ENCODE results near the gene MAP7.

DNA sequence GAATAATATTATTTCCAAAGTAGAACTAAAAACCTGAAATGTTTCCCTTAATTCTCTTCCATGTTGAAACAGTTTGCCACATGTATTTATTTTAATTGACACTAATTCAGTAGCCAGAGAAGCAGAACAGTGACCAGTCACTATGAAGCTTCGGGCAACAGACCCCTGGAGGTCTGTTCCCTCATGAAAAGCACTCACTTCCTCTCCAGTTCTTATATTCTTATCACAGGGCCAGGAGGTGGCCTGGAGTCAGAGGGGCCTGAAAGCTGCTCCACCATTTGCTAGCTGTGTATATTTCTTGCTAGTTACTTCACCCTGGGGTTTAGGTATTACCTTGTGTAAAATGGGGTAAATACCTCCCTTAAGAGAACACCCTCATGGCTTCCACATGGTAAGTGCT is 49.1 kb downstream of the MAP7 start:
- no peak for TF ChIP-seq POLR2A (IDR thresholded peaks at IDR 0.05; ENCODE audit: extremely low read depth, insufficient read length)
- TF ChIP-seq, protein P1, sequence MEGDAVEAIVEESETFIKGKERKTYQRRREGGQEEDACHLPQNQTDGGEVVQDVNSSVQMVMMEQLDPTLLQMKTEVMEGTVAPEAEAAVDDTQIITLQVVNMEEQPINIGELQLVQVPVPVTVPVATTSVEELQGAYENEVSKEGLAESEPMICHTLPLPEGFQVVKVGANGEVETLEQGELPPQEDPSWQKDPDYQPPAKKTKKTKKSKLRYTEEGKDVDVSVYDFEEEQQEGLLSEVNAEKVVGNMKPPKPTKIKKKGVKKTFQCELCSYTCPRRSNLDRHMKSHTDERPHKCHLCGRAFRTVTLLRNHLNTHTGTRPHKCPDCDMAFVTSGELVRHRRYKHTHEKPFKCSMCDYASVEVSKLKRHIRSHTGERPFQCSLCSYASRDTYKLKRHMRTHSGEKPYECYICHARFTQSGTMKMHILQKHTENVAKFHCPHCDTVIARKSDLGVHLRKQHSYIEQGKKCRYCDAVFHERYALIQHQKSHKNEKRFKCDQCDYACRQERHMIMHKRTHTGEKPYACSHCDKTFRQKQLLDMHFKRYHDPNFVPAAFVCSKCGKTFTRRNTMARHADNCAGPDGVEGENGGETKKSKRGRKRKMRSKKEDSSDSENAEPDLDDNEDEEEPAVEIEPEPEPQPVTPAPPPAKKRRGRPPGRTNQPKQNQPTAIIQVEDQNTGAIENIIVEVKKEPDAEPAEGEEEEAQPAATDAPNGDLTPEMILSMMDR (IDR thresholded peaks at IDR 0.05; ENCODE audit: low read depth, low read length) = no peak
- TF ChIP-seq, protein P2, sequence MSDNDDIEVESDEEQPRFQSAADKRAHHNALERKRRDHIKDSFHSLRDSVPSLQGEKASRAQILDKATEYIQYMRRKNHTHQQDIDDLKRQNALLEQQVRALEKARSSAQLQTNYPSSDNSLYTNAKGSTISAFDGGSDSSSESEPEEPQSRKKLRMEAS (IDR thresholded peaks at IDR 0.05; ENCODE audit: low read depth, low read length) = no peak

Data from NB4 (cell line).